ENCODE measurements around the gene PCID2.

GRCh38 chr13:113167575-113167974 is 40.9 kb downstream of the PCID2 start:
- TF ChIP-seq BHLHE40 (IDR thresholded peaks at IDR 0.05; ENCODE audit: borderline replicate concordance) (no peak), ELF4 (IDR thresholded peaks at IDR 0.05) (no peak), FOXA1 (IDR thresholded peaks at IDR 0.05) (no peak), ARNT (IDR thresholded peaks at IDR 0.05) (no peak), SUZ12 (IDR thresholded peaks at IDR 0.05) (no peak), FOXM1 (IDR thresholded peaks at IDR 0.05; ENCODE audit: borderline replicate concordance) (no peak), LEF1 (IDR thresholded peaks at IDR 0.05; ENCODE audit: borderline replicate concordance) (no peak), SP1 (IDR thresholded peaks at IDR 0.05) (no peak), HDGF (IDR thresholded peaks at IDR 0.05; ENCODE audit: borderline replicate concordance) (no peak), L3MBTL2 (conservative IDR thresholded peaks at IDR 0.05) (no peak)
- TF ChIP-seq, protein P1, sequence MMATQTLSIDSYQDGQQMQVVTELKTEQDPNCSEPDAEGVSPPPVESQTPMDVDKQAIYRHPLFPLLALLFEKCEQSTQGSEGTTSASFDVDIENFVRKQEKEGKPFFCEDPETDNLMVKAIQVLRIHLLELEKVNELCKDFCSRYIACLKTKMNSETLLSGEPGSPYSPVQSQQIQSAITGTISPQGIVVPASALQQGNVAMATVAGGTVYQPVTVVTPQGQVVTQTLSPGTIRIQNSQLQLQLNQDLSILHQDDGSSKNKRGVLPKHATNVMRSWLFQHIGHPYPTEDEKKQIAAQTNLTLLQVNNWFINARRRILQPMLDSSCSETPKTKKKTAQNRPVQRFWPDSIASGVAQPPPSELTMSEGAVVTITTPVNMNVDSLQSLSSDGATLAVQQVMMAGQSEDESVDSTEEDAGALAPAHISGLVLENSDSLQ (IDR thresholded peaks at IDR 0.05), result no peak

All from HEK293T (cell line).